Neural cell (in vitro differentiated cells): Measurements from ENCODE around the gene COL5A1. TPM values are rescaled to one million over a fixed set of nuclear protein-coding genes. Genes with fewer than 3 reads are reported as not detected.

ENCODE experiments used
- H2AFZ ChIP-seq: fragments of 200-600, 300-800 bp; sonication (generic), shearing (Covaris generic); 2 replicates; pipeline ENCODE4 v1.6.0; 2014; ENCODE audit warnings: low read depth, mild to moderate bottlenecking, antibody characterized with exemption, low read length, moderate library complexity
- H3F3A ChIP-seq: fragments of 200-600 bp; shearing (Covaris generic); 2 replicates; pipeline ENCODE4 v1.6.1; 2016; ENCODE audit warnings: mild to moderate bottlenecking, moderate library complexity, mixed read lengths, antibody characterized with exemption, low read length; ENCODE audit not compliant: insufficient read depth, poor library complexity, severe bottlenecking
- H3K27ac ChIP-seq: fragments of 200-600, 300-800 bp; sonication (generic), shearing (Covaris generic); 2 replicates; pipeline ENCODE4 v1.5.1; 2014; ENCODE audit warnings: mild to moderate bottlenecking, low read length, moderate library complexity
- H3K27me3 ChIP-seq: fragments of 300-800, 200-600 bp; sonication (generic), shearing (Covaris generic); 2 replicates; pipeline ENCODE4 v1.6.0; 2014; ENCODE audit warnings: mild to moderate bottlenecking, low read depth, low read length, moderate library complexity; ENCODE audit not compliant: insufficient read depth
- H3K36me3 ChIP-seq: fragments of 300-800, 200-600 bp; sonication (generic), shearing (Covaris generic); 2 replicates; pipeline ENCODE4 v1.5.1; 2014; ENCODE audit warnings: mild to moderate bottlenecking, antibody characterized with exemption, low read length, moderate library complexity; ENCODE audit not compliant: insufficient read depth
- H3K4me2 ChIP-seq: fragments of 300-800, 200-600 bp; sonication (generic), shearing (Covaris generic); 2 replicates; pipeline ENCODE4 v1.6.0; 2014; ENCODE audit warnings: mild to moderate bottlenecking, low read length
- H3K4me3 ChIP-seq: fragments of 300-800, 200-600 bp; sonication (generic), shearing (Covaris generic); 2 replicates; pipeline ENCODE4 v1.5.1; 2014; ENCODE audit warnings: mild to moderate bottlenecking, low read length, moderate library complexity
- H3K79me2 ChIP-seq: fragments of 200-600 bp; shearing (Covaris generic); replicated peaks from 2 replicates; pipeline ENCODE4 v1.6.0; 2014; ENCODE audit warnings: mild to moderate bottlenecking, low read length, moderate library complexity; ENCODE audit not compliant: insufficient read depth
- H3K9ac ChIP-seq: fragments of 300-800, 200-600 bp; sonication (generic), shearing (Covaris generic); 2 replicates; pipeline ENCODE4 v1.6.1; 2016; ENCODE audit warnings: mild to moderate bottlenecking, low read length, mixed read lengths
- H3K9me2 ChIP-seq: fragments of 200-600 bp; shearing (Covaris generic); 2 replicates; pipeline ENCODE4 v1.6.1; 2016; ENCODE audit warnings: mild to moderate bottlenecking, low read length, mixed read lengths; ENCODE audit not compliant: insufficient read depth
- H3K9me3 ChIP-seq: fragments of 200-600, 300-800 bp; sonication (generic), shearing (Covaris generic); 2 replicates; pipeline ENCODE4 v1.6.1; 2016; ENCODE audit warnings: mild to moderate bottlenecking, mixed run types, low read length, moderate library complexity, mixed read lengths
- H4K20me1 ChIP-seq: fragments of 200-600 bp; shearing (Covaris generic); 2 replicates; pipeline ENCODE4 v1.6.1; 2016; ENCODE audit warnings: mild to moderate bottlenecking, mixed run types; ENCODE audit not compliant: insufficient read depth
- EP300 ChIP-seq: fragments of 450-650 bp; conservative IDR thresholded peaks from 2 replicates; pipeline ENCODE4 v1.6.1; 2014; ENCODE audit warnings: antibody characterized with exemption, mild to moderate bottlenecking, moderate library complexity; ENCODE audit not compliant: poor library complexity, severe bottlenecking
- EZH2 ChIP-seq: fragments of 200-600, 300-800 bp; shearing (Covaris generic), sonication (generic); IDR thresholded peaks from 2 replicates; pipeline ENCODE4 v1.6.1; 2014; ENCODE audit warnings: antibody characterized with exemption, low read length, borderline replicate concordance, mild to moderate bottlenecking; ENCODE audit not compliant: insufficient read depth, poor library complexity, severe bottlenecking
- MXI1 ChIP-seq: fragments of 450-650 bp; conservative IDR thresholded peaks from 2 replicates; pipeline ENCODE4 v1.6.1; 2014; ENCODE audit warnings: antibody characterized with exemption, mild to moderate bottlenecking; ENCODE audit not compliant: poor library complexity, severe bottlenecking
- POLR2AphosphoS5 ChIP-seq: IDR thresholded peaks from 2 replicates; pipeline ENCODE4 v1.6.1; 2012
- RAD21 ChIP-seq: fragments of 450-650 bp; conservative IDR thresholded peaks from 2 replicates; pipeline ENCODE4 v1.6.1; 2014; ENCODE audit warnings: antibody characterized with exemption, mild to moderate bottlenecking, moderate library complexity
- REST ChIP-seq: IDR thresholded peaks from 2 replicates; pipeline ENCODE4 v1.6.1; 2012; ENCODE audit warnings: borderline replicate concordance
- SMC3 ChIP-seq: fragments of 450-650 bp; conservative IDR thresholded peaks from 2 replicates; pipeline ENCODE4 v1.6.1; 2014; ENCODE audit warnings: antibody characterized with exemption, mild to moderate bottlenecking, moderate library complexity; ENCODE audit not compliant: poor library complexity
- TAF1 ChIP-seq: IDR thresholded peaks from 2 replicates; pipeline ENCODE4 v1.6.1; 2012; ENCODE audit warnings: low read depth
- polyA plus RNA-seq: library from polyadenylated mRNA; depleted of rRNA; stranded (reverse); fragments of >200 nt; gene quantifications from 2 replicates; pipeline ENCODE4 v1.2.3, GENCODE V29; 2014
- TF ChIP-seq, protein P1 (sequence below): fragments of 450-650 bp; IDR thresholded peaks from 2 replicates; pipeline ENCODE4 v1.5.1; 2014; ENCODE audit warnings: antibody characterized with exemption, mild to moderate bottlenecking, moderate library complexity; ENCODE audit not compliant: poor library complexity, severe bottlenecking

COL5A1 gene
- polyA plus RNA-seq, 1 donor from 2014 or later = not detected

GRCh38 chr9:134880484-134881312 lies 239.1 kb downstream of the COL5A1 start, which contains the start of gene FCN2:
Gene FCN2, plus strand, starts transcription at chr9:134880810. Its CDS starts 12 bp downstream, at chr9:134880822.
- Histone ChIP-seq H3K9me2 (no peaks in the 10 kb centered on the region), H3K9me3 (no peaks in the 10 kb centered on the region), H4K20me1 (no peaks in the 10 kb centered on the region), H2AFZ (no peak within 1 kb of the TSS), H3K4me3 (no peak within 1 kb of the TSS), H3F3A (no peaks in the 10 kb centered on the region), H3K36me3 (no peaks in the 10 kb centered on the region), H3K27ac (no peak within 1 kb of the TSS), H3K27me3 (no peaks in the 10 kb centered on the region), H3K4me2 (no peak within 1 kb of the TSS), H3K79me2 (no peaks in the 10 kb centered on the region), H3K9ac (no peak within 1 kb of the TSS)
- TF ChIP-seq EP300 (no peak), REST (no peak), RAD21 (no peak), POLR2AphosphoS5 (no peak), MXI1 (no peak), SMC3 (no peak), EZH2 (no peak)
- TF ChIP-seq, protein P1, sequence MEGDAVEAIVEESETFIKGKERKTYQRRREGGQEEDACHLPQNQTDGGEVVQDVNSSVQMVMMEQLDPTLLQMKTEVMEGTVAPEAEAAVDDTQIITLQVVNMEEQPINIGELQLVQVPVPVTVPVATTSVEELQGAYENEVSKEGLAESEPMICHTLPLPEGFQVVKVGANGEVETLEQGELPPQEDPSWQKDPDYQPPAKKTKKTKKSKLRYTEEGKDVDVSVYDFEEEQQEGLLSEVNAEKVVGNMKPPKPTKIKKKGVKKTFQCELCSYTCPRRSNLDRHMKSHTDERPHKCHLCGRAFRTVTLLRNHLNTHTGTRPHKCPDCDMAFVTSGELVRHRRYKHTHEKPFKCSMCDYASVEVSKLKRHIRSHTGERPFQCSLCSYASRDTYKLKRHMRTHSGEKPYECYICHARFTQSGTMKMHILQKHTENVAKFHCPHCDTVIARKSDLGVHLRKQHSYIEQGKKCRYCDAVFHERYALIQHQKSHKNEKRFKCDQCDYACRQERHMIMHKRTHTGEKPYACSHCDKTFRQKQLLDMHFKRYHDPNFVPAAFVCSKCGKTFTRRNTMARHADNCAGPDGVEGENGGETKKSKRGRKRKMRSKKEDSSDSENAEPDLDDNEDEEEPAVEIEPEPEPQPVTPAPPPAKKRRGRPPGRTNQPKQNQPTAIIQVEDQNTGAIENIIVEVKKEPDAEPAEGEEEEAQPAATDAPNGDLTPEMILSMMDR = no peak

GRCh38 chr9:134881313-134881670 lies 239.7 kb downstream of the COL5A1 start:
- Histone ChIP-seq H3K27ac (no peak overlapping the region), H3K4me3 (no peak overlapping the region), H3K36me3 (no peaks in the 10 kb centered on the region), H3K4me2 (no peak overlapping the region), H3K79me2 (no peaks in the 10 kb centered on the region), H3K27me3 (no peaks in the 10 kb centered on the region), H2AFZ (no peak overlapping the region), H4K20me1 (no peaks in the 10 kb centered on the region), H3K9me3 (no peaks in the 10 kb centered on the region), H3K9me2 (no peaks in the 10 kb centered on the region), H3K9ac (no peak overlapping the region), H3F3A (no peaks in the 10 kb centered on the region)
- no peak for TF ChIP-seq REST
- no peak for TF ChIP-seq MXI1
- TF ChIP-seq POLR2AphosphoS5 = no peak
- no peak for TF ChIP-seq RAD21
- TF ChIP-seq EP300 = no peak
- no peak for TF ChIP-seq EZH2
- TF ChIP-seq, protein P1 = no peak
- TF ChIP-seq TAF1 = no peak
- TF ChIP-seq SMC3 = no peak
